Measurements from ENCODE around the gene CDH13.

The CDH13 gene

DNA sequence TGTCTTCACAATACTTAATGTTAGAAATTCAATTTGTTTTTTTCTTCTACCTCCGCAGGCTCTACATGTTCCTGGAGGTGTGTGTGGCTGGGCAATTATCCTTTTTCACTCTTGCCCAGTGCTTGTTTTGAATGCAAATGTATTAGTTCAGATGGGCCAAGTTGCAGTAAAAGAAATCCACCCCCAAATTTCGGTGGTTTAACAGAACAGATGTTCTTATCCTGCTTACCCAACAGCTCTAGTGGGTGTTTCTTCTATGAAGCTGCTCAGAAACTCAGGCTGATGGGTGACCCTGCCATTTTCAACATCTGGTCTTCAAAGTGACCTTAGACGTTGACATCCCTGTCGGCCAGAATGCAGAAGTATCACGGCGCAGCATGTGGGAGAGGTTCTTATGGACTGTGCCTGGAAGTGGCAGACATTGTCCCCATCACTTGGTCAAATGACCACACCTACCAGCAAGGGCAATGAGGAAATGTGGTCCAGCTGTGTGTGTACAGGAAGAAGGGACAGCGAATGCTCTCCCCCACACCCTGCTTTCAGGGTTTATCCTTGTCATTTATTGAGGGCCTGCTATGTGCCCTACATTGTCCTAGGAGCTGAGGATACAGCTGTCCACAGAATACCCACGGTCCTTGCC lies 157.3 kb downstream of the CDH13 start:
- no peak for DNase-seq (ENCODE audit: low read depth in 2 of 2)

DNA sequence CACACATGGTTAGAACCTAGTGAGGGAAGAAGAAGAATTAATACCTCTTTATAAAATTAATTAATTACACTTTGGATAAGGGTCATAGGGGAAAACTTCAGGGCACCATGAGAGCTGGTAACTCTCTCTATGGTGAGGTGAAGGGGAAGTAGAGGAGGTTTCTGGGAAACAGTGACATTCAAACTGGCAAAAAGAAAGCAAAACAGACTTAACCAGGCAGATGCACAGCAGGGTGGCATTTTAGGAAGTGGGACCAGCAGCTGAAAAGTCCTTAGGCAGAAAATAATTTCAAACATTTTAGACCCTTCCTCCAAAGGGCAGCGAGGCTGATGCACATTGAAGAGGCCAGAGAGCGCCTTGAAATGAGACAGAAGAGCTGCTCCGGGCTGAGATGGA lies 157.8 kb downstream of the CDH13 start:
- no peak for DNase-seq (ENCODE audit: low read depth in 2 of 2)

DNA sequence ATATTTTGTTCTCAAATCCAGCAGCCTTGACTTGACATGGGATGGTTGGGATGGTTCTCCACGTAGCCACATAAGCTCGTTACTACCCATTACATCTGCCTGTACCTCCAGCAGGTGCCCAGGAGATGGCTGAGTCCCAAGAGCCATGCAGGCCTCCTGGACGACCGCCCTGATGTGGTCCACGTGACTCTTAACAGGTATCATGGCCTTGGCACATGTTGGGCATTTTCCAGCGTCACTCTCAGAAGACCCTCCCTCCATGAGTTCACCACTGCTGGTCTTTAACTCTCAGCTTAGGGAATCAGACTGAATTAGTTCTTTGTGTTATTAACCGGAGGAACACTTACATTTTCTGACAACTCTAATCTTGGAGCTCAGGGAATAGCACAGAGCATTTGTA lies 161.5 kb downstream of the CDH13 start:
- no peak for DNase-seq (ENCODE audit: low read depth in 2 of 2)

DNA sequence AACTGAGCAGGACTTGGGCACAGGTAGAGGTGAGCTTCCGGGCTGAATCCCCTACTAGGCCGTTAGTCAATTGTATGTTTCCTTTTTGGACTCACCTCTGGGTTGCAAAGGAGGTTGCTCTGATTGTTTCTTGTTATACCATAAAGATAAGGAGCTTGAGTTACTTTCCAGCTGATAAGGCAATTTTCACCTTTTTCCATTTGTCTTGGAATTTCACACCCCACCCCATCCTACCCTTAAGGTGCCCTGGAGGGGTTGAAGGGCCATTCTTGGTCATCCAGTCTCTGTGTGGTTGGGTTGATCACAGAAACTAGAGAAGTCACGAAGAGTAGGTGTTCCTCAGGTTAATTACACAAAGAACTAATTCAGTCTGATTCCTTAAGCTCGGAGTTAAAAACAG lies 162.2 kb downstream of the CDH13 start:
- DNase-seq (ENCODE audit: low read depth in 2 of 2) = no peak

DNA sequence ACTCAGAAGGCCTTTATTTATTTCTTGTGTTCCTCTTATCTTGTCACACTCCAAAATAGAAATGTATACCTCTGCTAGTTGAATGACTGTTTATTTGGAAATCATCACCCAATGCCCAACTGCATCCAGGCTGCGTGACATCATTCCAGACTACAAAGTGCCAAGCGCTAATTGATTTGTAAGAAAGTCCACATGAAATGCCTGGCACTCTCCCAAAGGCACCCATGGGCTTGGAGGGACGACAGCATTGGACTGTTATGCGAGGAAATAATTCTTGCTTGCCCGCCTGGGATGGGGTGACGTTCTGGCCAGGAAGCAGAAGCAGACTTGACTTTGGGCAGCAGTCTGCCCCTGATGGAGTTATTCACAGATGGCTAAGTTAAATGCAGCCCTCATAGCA lies 165.9 kb downstream of the CDH13 start:
- DNase-seq (ENCODE audit: low read depth in 2 of 2) = no peak

DNA sequence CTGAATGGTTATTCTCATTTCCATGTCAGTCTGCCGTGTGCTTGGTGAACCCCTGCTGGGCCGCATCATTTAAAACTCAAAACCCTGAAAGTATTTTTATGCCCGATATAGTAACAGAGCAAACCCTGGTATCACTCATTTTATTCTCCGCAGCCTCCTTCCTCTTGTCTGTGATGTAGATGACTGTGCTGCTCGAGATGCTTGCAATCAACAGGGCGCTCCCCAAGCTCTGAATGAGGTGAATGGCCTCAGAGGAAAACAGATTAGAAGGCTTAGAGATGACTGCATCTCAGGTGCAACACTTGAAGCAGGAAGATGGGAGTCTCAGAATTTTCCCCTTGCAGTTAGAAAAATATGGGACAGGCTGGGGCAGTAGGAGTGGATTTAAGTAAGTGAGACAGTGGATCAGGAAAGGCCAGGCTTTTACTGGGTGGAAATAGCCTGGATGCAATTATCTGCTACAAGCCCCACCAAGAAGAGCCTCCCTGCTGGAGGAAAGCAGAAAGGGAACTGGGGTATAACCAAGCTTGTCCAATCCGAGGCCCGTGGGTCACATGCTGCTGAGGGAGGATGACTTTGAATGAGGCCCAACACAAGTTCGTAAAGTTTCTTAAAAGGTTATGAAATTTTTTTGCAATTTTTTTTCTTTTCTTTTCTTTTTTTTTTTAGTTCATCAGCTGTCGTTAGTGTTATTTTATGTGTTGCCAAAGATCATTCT lies 166.9 kb downstream of the CDH13 start:
- no peak for DNase-seq (ENCODE audit: low read depth in 2 of 2)

DNA sequence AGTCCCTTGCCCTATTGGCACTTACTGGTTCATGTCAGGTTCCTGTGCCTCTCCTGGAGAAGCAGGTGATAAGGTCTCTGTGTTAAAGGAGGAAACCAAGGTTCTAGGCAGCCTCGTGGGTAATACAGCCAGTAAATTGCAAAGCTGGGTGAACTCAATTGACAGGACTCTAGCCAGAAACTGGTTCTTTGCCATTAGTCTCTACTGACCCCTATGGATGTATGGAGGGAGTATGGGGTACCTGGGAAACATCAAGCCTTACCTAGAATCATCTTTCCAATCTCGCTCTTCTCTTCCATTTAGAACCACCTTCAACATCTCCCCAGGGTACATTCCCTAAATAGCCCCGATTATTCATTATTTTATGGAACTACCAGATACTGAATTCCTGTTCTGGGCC lies 169.3 kb downstream of the CDH13 start:
- no peak for DNase-seq (ENCODE audit: low read depth in 2 of 2)

DNA sequence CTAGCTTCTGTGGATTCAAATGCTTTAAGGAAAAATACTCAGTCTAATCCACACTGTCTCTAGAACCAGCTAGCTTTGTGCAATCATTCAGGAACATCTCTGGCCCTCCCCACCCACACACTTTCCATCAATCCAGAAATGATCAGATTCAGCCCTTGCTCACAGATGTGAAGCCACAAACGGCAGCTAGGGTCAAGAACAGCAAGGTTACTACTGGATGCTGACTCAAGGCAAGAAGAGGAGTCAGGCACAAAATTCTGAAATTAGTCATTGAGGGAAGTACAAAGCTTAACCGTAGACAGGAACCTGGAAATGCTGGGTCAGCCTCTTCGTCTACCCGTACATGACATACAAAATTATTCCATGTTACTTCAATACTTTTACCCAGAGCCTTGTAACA lies 174.6 kb downstream of the CDH13 start:
- no peak for DNase-seq (ENCODE audit: low read depth in 2 of 2)

DNA sequence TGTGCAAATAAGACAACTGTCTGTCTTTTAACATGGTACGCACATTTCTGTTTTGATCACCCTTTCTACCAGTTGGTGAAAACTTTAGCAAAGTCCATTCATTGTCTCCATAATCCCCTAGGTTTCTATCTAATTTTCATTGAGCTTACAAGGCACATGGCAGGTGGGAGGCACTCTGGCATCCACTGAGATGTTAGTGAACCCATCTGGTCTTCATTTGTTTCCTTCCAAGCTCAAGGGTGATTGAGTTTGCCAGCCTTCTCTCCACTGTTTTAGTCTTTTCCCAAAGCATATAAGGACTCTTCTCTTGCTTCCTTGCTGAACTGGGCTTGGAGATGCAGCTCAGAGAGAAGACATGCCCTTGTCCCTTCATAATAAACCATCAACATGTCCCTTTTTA lies 179.1 kb downstream of the CDH13 start:
- no peak for DNase-seq (ENCODE audit: low read depth in 2 of 2)

DNA sequence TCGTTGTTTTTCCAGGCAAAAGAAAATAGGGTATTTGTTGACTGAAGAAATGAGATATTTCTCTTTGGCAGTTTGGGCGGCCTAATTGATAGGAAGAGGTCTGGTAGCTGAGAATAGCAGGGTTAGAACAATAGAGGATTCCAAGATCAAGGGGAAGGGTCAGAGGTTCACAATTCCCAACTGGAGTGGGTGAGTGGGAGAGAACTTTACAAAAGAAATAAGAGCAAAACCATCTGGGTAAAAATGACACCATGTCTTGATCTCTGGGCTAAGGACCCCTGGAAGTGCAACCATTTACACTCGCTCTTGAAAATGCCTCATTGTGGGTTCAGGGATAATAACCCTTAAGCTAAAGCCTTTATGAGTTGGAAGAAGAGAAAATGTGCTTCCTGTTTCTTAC lies 180.5 kb downstream of the CDH13 start:
- no peak for DNase-seq (ENCODE audit: low read depth in 2 of 2)

DNA sequence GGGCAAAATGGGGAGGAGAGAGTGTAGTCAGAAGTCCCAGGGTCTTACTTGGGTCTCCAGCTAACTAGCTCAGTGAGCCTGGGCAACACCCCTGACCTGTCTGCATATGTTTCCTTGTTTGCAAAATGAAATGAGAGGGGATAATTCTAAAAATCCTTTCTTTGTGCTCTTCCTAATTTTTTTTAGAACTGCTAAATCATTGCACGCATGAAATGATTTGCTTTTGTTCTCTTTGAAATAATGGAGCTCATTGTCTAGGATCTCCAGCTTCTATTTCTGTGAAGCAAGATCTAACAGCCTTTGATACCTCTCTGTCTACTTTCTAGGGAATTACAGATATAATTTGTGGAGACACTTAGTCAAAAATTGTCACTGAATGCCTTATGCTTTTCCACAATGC lies 181.3 kb downstream of the CDH13 start:
- DNase-seq (ENCODE audit: low read depth in 2 of 2) = no peak

DNA sequence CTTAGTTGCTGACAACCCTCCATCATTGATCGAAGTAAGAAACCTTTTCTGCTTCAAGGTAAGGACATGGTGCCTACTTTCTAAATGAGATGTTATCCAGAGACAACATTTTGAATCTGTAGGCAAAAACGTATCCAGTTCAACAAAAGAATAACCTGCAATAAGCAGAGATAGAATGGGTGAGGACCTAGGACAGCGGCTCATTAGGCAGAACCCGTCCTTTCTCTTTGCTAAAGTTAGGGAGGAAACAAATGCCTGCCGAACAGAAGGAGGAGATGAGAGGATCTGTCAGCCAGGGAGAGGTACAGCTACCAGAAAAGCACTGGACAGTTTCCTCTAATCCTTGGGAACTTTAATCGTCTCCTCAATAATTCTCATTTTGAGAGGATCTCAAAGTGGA lies 183.3 kb downstream of the CDH13 start:
- no peak for DNase-seq (ENCODE audit: low read depth in 2 of 2)

DNA sequence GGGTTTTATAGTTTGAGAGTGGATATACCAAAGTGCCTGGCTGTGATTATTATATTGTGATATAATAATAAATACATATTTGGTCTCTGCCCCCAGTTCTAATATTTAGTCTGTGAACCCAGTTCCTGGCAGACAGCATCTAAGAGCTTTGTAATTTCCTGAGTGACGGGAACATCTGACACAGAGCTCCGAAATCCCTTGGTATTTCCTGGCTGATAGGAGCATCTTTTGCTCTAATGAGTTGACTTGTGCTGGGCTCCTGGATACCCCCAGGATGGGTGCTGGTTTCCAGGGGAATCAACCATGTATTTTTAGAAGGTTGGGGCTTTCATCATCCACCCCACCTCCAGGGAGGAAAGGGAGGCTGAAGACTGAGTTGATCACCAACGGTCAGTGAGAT lies 187.3 kb downstream of the CDH13 start:
- no peak for DNase-seq (ENCODE audit: low read depth in 2 of 2)

DNA sequence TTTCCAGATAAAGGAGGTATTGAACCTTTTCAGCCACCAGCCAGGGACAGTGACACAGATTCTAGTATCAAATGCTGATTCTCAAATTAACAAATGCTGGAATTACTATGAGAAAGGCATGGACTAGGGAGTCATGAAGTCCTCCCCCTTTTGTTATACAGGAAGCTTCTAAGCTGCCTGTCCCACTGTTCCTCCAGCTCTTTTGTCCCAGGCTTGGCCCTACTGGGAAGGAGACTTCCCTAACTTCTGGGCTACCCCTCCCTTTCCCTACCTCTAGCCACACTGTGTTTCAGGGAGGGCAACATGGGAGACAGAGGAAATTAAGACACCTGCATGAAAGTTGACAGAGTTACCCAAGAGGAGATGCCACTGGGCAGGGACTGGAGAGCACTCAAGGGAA lies 192.5 kb downstream of the CDH13 start:
- no peak for DNase-seq (ENCODE audit: low read depth in 2 of 2)

DNA sequence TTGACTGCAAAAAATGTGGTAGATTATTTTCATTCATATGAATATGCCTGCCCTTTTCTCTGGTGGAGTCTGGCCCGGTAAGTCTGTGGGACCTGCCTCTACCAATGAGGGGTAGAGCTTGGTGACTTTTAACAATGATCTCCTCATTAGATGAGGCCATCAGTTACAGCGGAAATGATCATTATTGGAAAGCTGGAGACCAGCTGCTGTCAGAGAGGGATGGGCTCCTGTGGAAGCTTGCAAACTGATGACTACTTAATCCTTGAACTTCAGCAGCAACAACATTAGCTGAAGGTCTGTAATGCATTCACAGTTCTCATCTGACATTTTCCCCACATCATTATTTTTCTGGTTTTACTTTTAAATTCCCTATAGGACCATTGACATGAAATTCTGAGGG lies 194.1 kb downstream of the CDH13 start:
- DNase-seq (ENCODE audit: low read depth in 2 of 2) = no peak

DNA sequence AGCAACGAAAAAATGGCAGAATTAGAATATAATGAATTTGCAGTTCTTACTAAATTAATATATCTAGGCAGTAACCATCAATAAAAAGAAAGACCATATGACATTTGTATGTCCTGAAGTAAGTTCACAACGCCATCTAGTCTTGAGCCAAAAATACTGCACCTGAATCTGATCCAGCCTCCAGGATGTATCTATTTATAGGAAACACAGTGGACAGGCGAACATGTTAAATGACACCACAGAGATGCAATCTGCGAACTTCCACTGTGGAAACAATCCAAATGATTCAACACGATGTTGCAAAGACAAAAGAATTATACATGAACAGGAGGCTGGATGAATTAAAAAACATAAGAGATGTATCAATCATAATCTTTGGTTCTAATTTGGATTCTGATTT lies 197.6 kb downstream of the CDH13 start:
- no peak for DNase-seq (ENCODE audit: low read depth in 2 of 2)

DNA sequence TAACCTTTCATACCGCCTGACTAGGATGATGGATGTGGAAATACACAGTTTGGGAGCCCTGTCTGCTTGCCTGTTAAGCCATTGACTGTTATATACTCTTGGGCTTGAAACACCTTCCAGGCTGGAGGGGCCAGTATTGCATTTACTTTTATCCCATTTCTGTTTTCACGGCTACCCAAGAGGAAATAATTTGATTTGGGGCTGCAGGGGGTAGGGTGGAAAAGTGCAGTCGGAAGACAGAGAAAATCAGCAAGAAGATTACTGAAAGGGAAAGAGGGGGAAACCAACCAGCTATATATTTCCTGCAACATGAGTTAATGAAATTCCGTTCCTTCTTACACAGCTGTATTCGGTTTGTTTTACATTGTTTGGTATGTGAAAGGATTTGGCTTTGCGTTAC lies 202.5 kb downstream of the CDH13 start:
- DNase-seq (ENCODE audit: low read depth in 2 of 2) = no peak

DNA sequence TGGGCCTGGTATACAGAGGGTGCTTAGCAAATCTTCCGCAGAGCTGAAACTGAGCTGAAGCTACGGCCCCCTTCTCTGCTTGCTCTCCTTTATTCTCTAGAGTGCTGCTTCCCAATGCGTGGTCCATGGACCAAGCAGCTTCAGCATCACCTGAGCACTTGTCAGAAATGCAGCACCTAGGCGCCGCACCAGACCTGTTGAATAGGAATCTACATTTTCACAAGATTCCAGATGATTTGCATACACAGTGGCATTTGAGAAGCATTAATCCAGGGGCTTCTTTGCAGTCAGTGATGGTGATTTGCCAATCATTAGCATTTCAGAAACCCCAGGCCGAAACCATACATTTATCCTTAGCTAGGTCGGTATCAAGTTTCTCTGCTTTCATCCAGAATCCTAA lies 204.2 kb downstream of the CDH13 start:
- DNase-seq (ENCODE audit: low read depth in 2 of 2) = no peak

DNA sequence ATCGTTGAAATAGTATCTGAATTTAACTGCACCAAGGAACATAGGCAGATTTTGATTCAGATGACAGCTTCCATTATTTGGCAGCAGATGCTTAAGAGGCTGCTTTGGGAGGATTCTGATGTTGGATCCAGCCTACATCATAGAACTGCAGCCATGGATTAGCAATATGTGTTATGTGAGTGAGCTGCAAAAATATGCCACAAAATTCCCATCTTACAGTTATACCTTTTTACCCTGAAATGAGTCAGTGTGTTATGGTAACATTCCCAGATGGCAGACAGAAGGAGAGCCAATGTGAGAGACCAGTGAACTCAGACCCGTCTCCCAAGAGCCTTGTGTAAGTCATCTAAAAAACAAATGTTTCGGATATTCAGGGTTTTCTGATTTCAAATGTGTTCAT lies 206.1 kb downstream of the CDH13 start:
- no peak for DNase-seq (ENCODE audit: low read depth in 2 of 2)

DNA sequence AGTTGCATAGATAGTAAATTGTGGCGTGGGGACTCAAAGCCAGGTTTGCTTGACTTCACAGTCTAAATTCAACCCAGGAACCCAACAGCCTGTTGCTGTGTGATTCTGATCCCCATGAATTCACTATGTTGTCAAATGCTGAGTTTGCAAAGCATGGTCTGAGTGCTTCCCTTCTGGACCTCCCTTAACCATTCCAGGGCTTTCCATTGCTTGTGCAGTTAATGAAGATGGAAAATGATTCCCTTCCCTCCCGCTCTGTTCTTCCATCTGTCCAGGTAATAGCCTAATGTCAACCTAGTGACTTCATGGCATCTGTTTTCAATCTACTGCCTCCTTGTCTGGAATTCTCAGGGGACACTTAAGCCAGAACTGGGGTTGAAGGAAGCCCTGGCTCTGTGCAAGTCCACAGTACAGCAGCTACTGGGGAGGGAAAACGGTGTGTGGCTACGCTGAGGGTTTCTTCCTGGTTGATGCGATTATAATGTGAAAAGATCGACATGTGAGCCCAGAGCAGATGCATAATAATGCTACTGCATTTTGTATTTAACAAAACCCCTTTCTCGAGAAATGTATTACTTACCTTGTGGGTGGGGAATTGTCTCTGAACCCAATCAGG lies 206.7 kb downstream of the CDH13 start:
- DNase-seq (ENCODE audit: low read depth in 2 of 2) = no peak

DNA sequence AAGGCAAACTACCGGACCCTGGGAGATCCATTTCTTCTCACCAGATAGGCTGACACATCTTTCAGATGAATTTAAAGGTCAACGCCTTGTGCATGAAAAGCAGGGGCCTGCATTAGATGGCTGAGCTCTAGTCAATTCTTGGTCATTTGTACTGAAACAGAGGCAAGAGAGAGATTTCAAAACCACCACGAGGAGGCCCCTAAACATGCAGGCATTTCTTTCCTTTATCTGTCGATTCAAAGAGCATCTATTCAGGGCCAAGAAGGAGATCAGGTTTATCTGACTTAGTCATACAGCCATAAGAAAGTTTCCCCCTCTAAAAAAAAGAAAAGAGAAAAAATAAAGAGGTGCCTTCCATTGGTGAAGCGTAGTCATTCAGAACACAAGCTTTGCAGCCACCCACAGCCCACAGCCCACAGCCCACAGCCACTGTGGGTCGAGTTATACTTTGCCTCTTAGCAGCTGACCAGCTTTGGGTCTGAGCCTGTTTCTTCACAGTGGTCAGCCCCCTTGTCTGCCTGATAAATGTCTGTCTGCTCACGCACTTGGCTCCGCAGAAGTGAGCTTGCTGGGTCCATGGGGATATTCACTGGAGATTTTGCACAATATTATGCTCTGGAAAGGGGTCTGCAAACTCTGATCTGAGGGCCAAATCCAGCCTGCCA lies 207.5 kb downstream of the CDH13 start:
- DNase-seq (ENCODE audit: low read depth in 2 of 2) = no peak

DNA sequence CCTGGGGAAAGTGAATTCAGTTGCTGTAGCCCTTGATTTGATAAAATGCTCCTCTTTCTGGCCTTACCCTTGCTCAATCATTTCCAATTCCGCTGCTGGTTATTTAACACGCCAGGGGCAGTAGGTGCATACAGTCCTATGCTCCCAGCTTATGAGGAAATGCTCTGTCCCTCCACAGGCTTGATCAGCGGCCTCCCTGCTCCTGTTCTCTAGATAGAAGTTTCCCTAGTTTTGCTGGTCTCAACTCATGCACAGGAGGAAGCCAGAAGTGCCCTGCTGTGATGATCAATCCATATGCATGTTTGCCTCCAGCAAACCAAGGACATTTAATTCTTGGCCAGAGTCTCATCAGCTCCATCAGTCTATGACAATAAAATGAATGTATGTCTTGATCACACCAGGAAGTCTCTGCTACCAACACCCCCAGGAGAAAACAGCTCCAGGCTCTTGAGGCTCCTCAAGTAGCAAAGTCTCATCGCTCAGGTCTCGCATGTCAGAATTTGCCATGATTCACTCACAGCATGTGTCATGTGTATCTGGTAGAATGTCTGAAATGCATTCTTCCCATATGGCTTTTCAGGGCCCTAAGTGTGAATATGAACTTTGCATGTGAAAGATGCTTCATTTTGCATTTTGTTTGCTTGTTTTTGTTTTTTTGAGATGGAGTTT lies 208.9 kb downstream of the CDH13 start:
- no peak for DNase-seq (ENCODE audit: low read depth in 2 of 2)
